Activated CD8-positive, alpha-beta T cell treated with anti-CD3 and anti-CD28 coated beads for 36 hours (primary cell): ENCODE data around the gene QSOX2. TPM values are rescaled to one million over a fixed set of nuclear protein-coding genes. Genes with fewer than 3 reads are reported as not detected.

Source experiments
- ATAC-seq: fragments of 200-7000 bp; cut with Tn5 transposase; one replicate; pipeline ENCODE4 v1.10.0; 2021; ENCODE audit warnings: mild to moderate bottlenecking, moderate library complexity
- CTCF ChIA-PET: fragments of 350-600 bp; sonication (Branson Sonifier 250); formaldehyde crosslinking; loops from one replicate; lab custom pipeline; 2021; ENCODE audit warnings: antibody characterized with exemption; lab: Charles Lee
- POLR2A ChIA-PET: fragments of 350-600 bp; sonication (Branson Sonifier 250); formaldehyde crosslinking; loops from one replicate; lab custom pipeline; 2021; ENCODE audit warnings: antibody characterized with exemption; lab: Charles Lee
- DNase-seq: peaks from one replicate; pipeline ENCODE4 v3.0.0-alpha.2; 2020
- H3K27ac Mint-ChIP-seq: one replicate; pipeline ENCODE4 v1.8.0; 2021; ENCODE audit warnings: mild to moderate bottlenecking, mixed read lengths
- H3K27me3 Mint-ChIP-seq: one replicate; pipeline ENCODE4 v1.8.0; 2021; ENCODE audit warnings: mixed read lengths
- H3K36me3 Mint-ChIP-seq: one replicate; pipeline ENCODE4 v1.8.0; 2021; ENCODE audit warnings: low read depth, mixed read lengths
- H3K4me1 Mint-ChIP-seq: one replicate; pipeline ENCODE4 v1.8.0; 2021; ENCODE audit warnings: low read depth, mixed read lengths
- H3K4me3 Mint-ChIP-seq: one replicate; pipeline ENCODE4 v1.8.0; 2021; ENCODE audit warnings: mild to moderate bottlenecking, moderate library complexity, mixed read lengths
- H3K9me3 Mint-ChIP-seq: one replicate; pipeline ENCODE4 v1.8.0; 2021; ENCODE audit warnings: mixed read lengths
- intact Hi-C: fragments of 100-400 bp; cut with micrococcal nuclease; formaldehyde crosslinking; loops from one replicate; pipeline ENCODE4 v1.10.0; 2022
- total RNA-seq, 2 experiments: library from RNA; stranded (reverse); gene quantifications; one replicate each; pipeline ENCODE4 v1.2.3, GENCODE V29; 2021
- TF ChIP-seq, protein P1 (sequence below): fragments of 200-600 bp; IDR thresholded peaks from one replicate; pipeline ENCODE4 v1.8.0; 2022; ENCODE audit warnings: antibody characterized with exemption, mild to moderate bottlenecking

QSOX2 gene
- total RNA-seq, 2 experiments from 2014 or later: 21.0 to 21.5 TPM

DNA sequence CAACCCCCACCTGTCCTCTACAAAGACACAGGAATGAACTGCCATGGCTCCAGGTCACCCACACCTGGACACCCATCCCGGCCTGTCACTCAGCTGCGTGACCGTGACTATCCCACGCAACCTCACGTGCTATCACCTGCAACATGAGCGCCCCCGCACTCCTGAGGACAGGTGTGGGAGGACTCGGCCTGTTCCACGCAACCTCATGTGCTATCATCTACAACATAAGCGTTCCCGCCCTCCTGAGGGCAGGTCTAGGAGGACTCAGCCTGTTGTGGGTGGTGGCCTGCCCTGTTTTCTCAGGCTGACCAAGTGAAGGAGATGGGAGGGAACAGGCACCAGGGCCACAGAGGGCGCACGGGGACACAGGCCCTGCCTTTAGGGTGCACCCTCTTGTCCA lies 4.1 kb downstream of the QSOX2 start:
- intact Hi-C loops: no loop called here
- peaks cover 4% of the 10 kb centered on the region for H3K36me3 Mint-ChIP-seq
- POLR2A ChIA-PET: no interaction called here
- H3K27ac Mint-ChIP-seq: no peak overlapping the region
- TF ChIP-seq, protein P1, sequence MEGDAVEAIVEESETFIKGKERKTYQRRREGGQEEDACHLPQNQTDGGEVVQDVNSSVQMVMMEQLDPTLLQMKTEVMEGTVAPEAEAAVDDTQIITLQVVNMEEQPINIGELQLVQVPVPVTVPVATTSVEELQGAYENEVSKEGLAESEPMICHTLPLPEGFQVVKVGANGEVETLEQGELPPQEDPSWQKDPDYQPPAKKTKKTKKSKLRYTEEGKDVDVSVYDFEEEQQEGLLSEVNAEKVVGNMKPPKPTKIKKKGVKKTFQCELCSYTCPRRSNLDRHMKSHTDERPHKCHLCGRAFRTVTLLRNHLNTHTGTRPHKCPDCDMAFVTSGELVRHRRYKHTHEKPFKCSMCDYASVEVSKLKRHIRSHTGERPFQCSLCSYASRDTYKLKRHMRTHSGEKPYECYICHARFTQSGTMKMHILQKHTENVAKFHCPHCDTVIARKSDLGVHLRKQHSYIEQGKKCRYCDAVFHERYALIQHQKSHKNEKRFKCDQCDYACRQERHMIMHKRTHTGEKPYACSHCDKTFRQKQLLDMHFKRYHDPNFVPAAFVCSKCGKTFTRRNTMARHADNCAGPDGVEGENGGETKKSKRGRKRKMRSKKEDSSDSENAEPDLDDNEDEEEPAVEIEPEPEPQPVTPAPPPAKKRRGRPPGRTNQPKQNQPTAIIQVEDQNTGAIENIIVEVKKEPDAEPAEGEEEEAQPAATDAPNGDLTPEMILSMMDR: no peak
- no peak overlapping the region for H3K4me3 Mint-ChIP-seq
- H3K9me3 Mint-ChIP-seq: no peaks in the 10 kb centered on the region
- peaks cover 46% of the 10 kb centered on the region for H3K4me1 Mint-ChIP-seq
- no peak for ATAC-seq
- CTCF ChIA-PET: interaction anchor here (2.0 kb wide), 1 partner anchor 281 kb away, joined by 5 read pairs; no protein-coding TSS in a partner anchor
- no peak for DNase-seq
- H3K27me3 Mint-ChIP-seq: no peaks in the 10 kb centered on the region

DNA sequence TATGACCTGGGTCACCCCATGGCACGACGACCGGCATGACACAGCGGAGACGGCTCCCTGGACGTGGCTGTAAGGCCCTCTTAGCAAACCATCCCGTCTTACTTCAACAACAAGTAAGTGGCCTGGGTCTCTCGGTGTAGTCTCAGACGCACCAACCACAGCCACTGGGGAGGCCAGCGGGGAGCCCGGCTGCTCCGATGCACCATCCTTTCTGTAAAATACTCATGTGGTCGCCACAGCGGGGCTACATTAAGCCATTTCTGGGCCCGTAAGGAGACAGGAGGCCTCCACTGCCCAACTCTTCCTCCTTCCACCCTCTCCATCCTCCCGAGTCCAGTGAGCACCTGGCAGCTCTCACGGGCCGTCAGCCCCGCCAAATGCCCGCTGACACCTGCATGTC lies 4.7 kb downstream of the QSOX2 start:
- Mint-ChIP-seq H3K9me3 (no peaks in the 10 kb centered on the region), H3K27ac (no peak overlapping the region), H3K4me1 (peaks cover 43% of the 10 kb centered on the region), H3K4me3 (no peak overlapping the region), H3K36me3 (peaks cover 4% of the 10 kb centered on the region), H3K27me3 (no peaks in the 10 kb centered on the region)
- ChIA-PET CTCF (no interaction called here), POLR2A (no interaction called here)
- no peak for DNase-seq
- intact Hi-C loops: no loop called here
- TF ChIP-seq, protein P1: no peak
- ATAC-seq: no peak

DNA sequence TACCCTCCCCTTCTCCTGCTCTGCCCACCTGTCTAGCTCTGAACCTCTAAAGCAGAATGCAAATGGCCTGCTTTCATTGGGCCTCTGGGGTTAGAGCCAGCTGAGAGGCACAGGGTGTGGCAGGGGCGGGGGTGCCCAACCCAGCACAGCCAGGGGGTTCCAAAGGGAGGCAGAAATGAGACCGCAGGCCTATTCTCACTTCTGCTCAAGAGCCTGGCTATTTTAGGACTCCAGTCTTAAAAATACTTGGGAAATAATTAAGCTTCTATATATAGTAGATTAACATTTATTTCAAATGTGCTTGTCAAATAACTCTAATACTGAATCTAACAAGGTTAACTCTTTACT lies 5.7 kb downstream of the QSOX2 start:
- peaks cover 7% of the 10 kb centered on the region for H3K36me3 Mint-ChIP-seq
- no peak for DNase-seq
- ATAC-seq: no peak
- ChIA-PET CTCF (interaction anchor here (0.7 kb wide), 1 partner anchor 15 kb away, joined by 3 read pairs; no protein-coding TSS in a partner anchor), POLR2A (no interaction called here)
- no peaks in the 10 kb centered on the region for H3K27me3 Mint-ChIP-seq
- intact Hi-C loops: no loop called here
- TF ChIP-seq, protein P1: no peak
- H3K4me3 Mint-ChIP-seq: no peak overlapping the region
- peaks cover 42% of the 10 kb centered on the region for H3K4me1 Mint-ChIP-seq
- no peaks in the 10 kb centered on the region for H3K9me3 Mint-ChIP-seq
- H3K27ac Mint-ChIP-seq: no peak overlapping the region

DNA sequence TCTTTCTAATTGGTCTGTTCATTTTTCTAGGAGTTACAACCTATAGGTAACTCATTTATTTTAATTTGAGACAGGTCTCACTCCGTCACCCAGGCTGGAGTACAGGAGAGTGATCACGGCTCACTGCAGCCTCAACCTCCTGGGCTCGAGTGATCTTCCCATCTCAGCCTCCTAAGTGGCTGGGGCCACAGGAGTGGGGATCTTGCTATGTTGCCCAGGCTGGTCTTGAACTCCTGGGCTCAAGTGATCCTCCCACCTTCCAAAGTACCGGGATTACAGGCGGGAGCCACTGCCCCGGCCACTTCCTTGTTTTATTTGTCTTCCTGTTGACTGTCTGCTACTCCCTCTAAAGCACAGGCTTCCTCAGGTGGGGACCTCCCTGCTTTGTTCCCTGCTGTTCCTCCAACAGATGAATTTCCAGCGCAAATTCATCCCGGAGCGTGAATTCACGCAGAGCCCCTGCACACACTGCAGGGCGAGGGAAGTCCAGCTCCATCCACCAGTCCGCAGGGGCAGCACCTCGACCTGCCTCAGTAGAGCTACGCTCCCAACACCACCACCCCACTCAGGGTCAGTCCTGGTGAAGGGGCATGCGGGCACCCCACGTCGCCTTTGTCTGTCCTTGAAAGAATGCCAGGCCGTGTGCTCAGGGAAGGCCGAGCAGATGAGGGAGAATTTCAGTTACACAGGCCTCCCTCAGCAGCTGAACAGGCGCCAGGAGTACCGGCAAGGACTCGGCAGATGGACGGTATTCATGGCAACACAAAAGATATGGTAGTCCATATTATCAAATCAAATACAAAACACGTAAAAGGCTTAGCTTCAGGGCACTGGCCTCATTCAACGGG lies 6.3 kb downstream of the QSOX2 start:
- Mint-ChIP-seq H3K9me3 (no peaks in the 10 kb centered on the region), H3K27me3 (no peaks in the 10 kb centered on the region), H3K4me1 (peaks cover 43% of the 10 kb centered on the region), H3K36me3 (peaks cover 10% of the 10 kb centered on the region), H3K27ac (no peak overlapping the region), H3K4me3 (no peak overlapping the region)
- TF ChIP-seq, protein P1: no peak
- no peak for DNase-seq
- ChIA-PET CTCF (interaction anchor here (0.7 kb wide), 1 partner anchor 14 kb away, joined by 3 read pairs; no protein-coding TSS in a partner anchor), POLR2A (no interaction called here)
- intact Hi-C loops: no loop called here
- no peak for ATAC-seq

DNA sequence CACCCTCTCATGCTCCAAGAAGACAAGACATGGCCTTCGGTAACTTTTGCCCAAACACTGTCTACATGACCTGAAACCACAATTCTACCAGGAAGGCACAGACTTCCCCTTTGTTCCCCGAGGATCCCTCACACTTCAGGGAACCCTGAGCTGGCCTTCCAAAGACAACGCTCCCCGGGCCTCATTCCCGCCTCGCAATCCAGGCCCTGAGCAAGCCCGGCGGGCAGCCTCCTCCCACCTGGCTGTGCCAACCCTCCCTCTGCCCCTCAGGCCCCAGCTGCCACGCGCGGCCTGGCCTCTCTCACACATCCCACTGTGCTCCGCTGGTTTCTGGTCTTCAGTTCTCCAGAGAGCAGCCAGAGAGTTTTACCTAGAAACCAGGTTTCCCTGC lies 7.3 kb downstream of the QSOX2 start:
- H3K4me3 Mint-ChIP-seq: no peak overlapping the region
- DNase-seq: no peak
- CTCF ChIA-PET: no interaction called here
- H3K27me3 Mint-ChIP-seq: no peaks in the 10 kb centered on the region
- peaks cover 14% of the 10 kb centered on the region for H3K36me3 Mint-ChIP-seq
- H3K27ac Mint-ChIP-seq: no peak overlapping the region
- peaks cover 40% of the 10 kb centered on the region for H3K4me1 Mint-ChIP-seq
- intact Hi-C loops: no loop called here
- POLR2A ChIA-PET: no interaction called here
- no peak for ATAC-seq
- TF ChIP-seq, protein P1: no peak
- H3K9me3 Mint-ChIP-seq: no peaks in the 10 kb centered on the region
